Measurements from ENCODE around the gene CTDSPL. TPM values are rescaled to one million over a fixed set of nuclear protein-coding genes. Genes with fewer than 3 reads are reported as not detected.

The CTDSPL gene
- total and polyA plus RNA-seq, 10 of the 15 experiments (the other 5 are each of a cell fraction or from before 2014, with no cell fraction given), result 0.05 to 0.51 (median 0.18) TPM; not detected in 6

DNA sequence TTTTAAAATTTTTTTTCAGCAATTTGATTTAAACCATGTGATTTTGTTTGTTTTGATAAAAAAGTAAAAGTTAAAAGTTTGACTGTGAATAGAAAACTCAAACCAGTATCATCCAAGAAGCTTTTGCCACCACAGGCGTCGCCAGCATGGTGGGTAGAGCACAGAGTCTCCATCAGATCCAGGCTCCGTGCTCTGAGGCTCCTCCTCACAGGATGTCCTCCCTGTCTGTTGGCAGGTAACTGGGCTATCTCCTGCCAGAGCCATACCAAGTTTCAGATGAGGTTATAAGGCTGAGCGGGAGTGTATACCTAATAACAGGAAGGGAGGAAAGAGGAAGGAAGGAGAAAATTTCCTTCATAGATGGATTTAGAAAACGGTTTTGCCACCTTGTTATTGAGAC lies 28.8 kb downstream of the CTDSPL start (continued):
- TF ChIP-seq, protein P1, sequence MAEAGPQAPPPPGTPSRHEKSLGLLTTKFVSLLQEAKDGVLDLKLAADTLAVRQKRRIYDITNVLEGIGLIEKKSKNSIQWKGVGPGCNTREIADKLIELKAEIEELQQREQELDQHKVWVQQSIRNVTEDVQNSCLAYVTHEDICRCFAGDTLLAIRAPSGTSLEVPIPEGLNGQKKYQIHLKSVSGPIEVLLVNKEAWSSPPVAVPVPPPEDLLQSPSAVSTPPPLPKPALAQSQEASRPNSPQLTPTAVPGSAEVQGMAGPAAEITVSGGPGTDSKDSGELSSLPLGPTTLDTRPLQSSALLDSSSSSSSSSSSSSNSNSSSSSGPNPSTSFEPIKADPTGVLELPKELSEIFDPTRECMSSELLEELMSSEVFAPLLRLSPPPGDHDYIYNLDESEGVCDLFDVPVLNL (IDR thresholded peaks at IDR 0.05; ENCODE audit: low read depth, low read length), result no peak
- no peak for TF ChIP-seq ZNF207 (IDR thresholded peaks at IDR 0.05; ENCODE audit: borderline replicate concordance)

DNA sequence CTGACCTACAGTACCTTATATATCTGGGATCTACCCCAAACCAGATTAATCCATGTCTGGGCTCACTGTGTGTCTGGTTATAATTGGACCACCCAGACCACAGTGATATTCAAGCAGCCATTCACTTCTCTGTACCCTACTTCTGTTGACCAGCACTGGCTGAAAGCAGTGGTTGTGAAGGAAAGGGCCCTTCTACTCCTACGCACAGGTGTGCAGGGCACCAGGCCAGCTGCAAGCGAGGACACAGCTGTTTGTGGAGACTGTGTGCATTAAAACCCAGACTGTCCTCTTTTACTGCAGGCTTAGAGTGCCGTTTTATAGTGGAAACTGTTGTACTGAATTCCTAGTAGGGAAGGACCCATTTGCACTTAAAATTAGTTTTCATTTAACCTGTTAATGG lies 29.5 kb downstream of the CTDSPL start:
- H3K27me3 ChIP-seq (replicated peaks in 1 of 2; ENCODE audit: control insufficient read depth in 2 of 2, insufficient read depth in 2 of 2, low read length in 1 of 2), result no peaks in the 10 kb centered on the region; a peak in 2 of 4 replicates
- no peak overlapping the region for H3K4me3 ChIP-seq
- H3K79me2 ChIP-seq (ENCODE audit: control insufficient read depth, insufficient read depth, low read length), result no peaks in the 10 kb centered on the region
- H3K9ac ChIP-seq (ENCODE audit: control insufficient read depth, insufficient read depth, low read length), result no peak overlapping the region
- no TSS peak for BruUV-seq (replicated peaks)
- in situ Hi-C loops (cut with MboI), result no loop called here
- no peaks in the 10 kb centered on the region for H3K4me1 ChIP-seq (ENCODE audit: control insufficient read depth, insufficient read depth, low read length)
- no peaks in the 10 kb centered on the region for H4K20me1 ChIP-seq (ENCODE audit: control insufficient read depth, insufficient read depth)
- no peaks in the 10 kb centered on the region for H3K36me3 ChIP-seq (ENCODE audit: control insufficient read depth in 2 of 2, insufficient read depth in 2 of 2, low read length in 1 of 2)
- no peak overlapping the region for H3K4me2 ChIP-seq (ENCODE audit: control insufficient read depth, insufficient read depth)
- no peak for DNase-seq (ENCODE audit: low read depth, low spot score)
- no peak overlapping the region for H3K27ac ChIP-seq (ENCODE audit: control insufficient read depth, insufficient read depth)
- FAIRE-seq, result no peak
- intact Hi-C loops (cut with micrococcal nuclease; ENCODE audit: unreplicated experiment), result no loop called here
- ChIA-PET RAD21 (ENCODE audit: unreplicated experiment) (no interaction called here), CTCF (no interaction called here), POLR2A (no interaction called here), SMC1A (ENCODE audit: uncharacterized antibody, unreplicated experiment) (no interaction called here)
- TF ChIP-seq LARP7 (IDR thresholded peaks at IDR 0.05) (no peak), TCF12 (IDR thresholded peaks at IDR 0.05; ENCODE audit: low read depth, low read length) (peak; percentile 91), SMARCA5 (IDR thresholded peaks at IDR 0.05) (no peak), TCF3 (IDR thresholded peaks at IDR 0.05; ENCODE audit: borderline replicate concordance, insufficient read depth, low read depth, low read length) (peak; percentile 70; the same call in 1 of the 2 replicates)
- WGBS (ENCODE audit: insufficient coverage, insufficient replicate concordance, low lambda C conversion rate, missing lambda C conversion rate), result 45% methylated on average over 3 of the region's 3 CpGs
- no peak overlapping the region for H2AFZ ChIP-seq (ENCODE audit: control insufficient read depth, low read depth, low read length)
- ATAC-seq, result peak; percentile 36; the same call in 2 of the 3 replicates
- no peaks in the 10 kb centered on the region for H3K9me3 ChIP-seq (replicated peaks; ENCODE audit: control insufficient read depth, insufficient read depth, low read length)

All from GM12878 (cell line).